GM12878 (cell line): Measurements from ENCODE around the gene TRIP6. TPM values are rescaled to one million over a fixed set of nuclear protein-coding genes. Genes with fewer than 3 reads are reported as not detected.

Experiments used
- FOS ChIP-seq: IDR thresholded peaks from 3 replicates; pipeline ENCODE4 v1.6.1; 2011; ENCODE audit warnings: borderline replicate concordance; ENCODE audit not compliant: insufficient read length; ENCODE audit errors: extremely low read depth
- HSF1 ChIP-seq: fragments of 150-350 bp; IDR thresholded peaks from 2 replicates; pipeline ENCODE4 v1.6.1; 2014; ENCODE audit warnings: mild to moderate bottlenecking, low read depth, low read length
- MXI1 ChIP-seq: fragments of 150-350 bp; IDR thresholded peaks from 2 replicates; pipeline ENCODE4 v1.6.1; 2011; ENCODE audit warnings: low read depth, mild to moderate bottlenecking, inconsistent platforms, low read length, improper control_type of control experiment
- PAX5 ChIP-seq: IDR thresholded peaks from 2 replicates; pipeline ENCODE4 v1.6.1; 2011; ENCODE audit warnings: low read depth, low read length, borderline replicate concordance
- SMC3 ChIP-seq: IDR thresholded peaks from 2 replicates; pipeline ENCODE4 v1.6.1; 2011; ENCODE audit warnings: low read length, improper control_type of control experiment, borderline replicate concordance
- YY1 ChIP-seq: IDR thresholded peaks from 2 replicates; pipeline ENCODE4 v1.6.1; 2011; ENCODE audit warnings: low read depth, mild to moderate bottlenecking, low read length
- ZNF207 ChIP-seq: fragments of 450-650 bp; IDR thresholded peaks from 2 replicates; pipeline ENCODE4 v1.6.1; 2014; ENCODE audit warnings: antibody characterized with exemption, mild to moderate bottlenecking, borderline replicate concordance
- ZNF687 ChIP-seq: fragments of 450-650 bp; IDR thresholded peaks from 2 replicates; pipeline ENCODE4 v1.6.1; 2017; ENCODE audit warnings: mild to moderate bottlenecking, moderate library complexity
- ZSCAN29 ChIP-seq: fragments of 450-650 bp; IDR thresholded peaks from 2 replicates; pipeline ENCODE4 v1.6.1; 2017; ENCODE audit warnings: mild to moderate bottlenecking, moderate library complexity
- polyA plus RNA-seq, 11 experiments: library from polyadenylated mRNA; depleted of rRNA in 4 of 11; unstranded in 6 of 11; stranded (reverse) in 5 of 11; fragments of >200 nt; fragmentation: Nextera tagmentation in 4 of 11; fragmentation: Illumina TruSeq in 1 of 11; extraction: Ambion mirVana in 4 of 11; extraction: Trizol in 1 of 11; gene quantifications; 1 replicate in 1 of 11; 2 replicates in 10 of 11; pipeline versions ENCODE4 v1.2.1 to v1.2.3, GENCODE V29; 2011 to 2016; ENCODE audit warnings: inconsistent platforms in 2 of 11, missing spikeins in 2 of 11, low read depth in 1 of 11
- total RNA-seq, 4 experiments: library from RNA; depleted of rRNA in 3 of 4; stranded (reverse); fragments of >200 nt in 3 of 4; fragmentation: Illumina TruSeq in 1 of 4; extraction: Trizol in 1 of 4; gene quantifications; 2 replicates each; pipeline versions ENCODE4 v1.2.1 to v1.2.3, GENCODE V29; 2013 to 2021

TRIP6 gene
- total and polyA plus RNA-seq, 10 of the 15 experiments (the other 5 are each of a cell fraction or from before 2014, with no cell fraction given): 2.5 to 47.4 (median 25.5) TPM

GRCh38 chr7:100896732-100897608 is 29.8 kb downstream of the TRIP6 start (continued):
- no peak for TF ChIP-seq FOS
- 0 out of 2 replicates have a peak, but pooled peaks have one; percentile 21 for TF ChIP-seq ZNF687
- 0 out of 2 replicates have a peak, but pooled peaks have one; percentile 45 for TF ChIP-seq YY1
- no peak for TF ChIP-seq ZNF207
- TF ChIP-seq PAX5: no peak
- TF ChIP-seq SMC3: peak; percentile 79
- no peak for TF ChIP-seq MXI1
- peak; percentile 63; the same call in 1 of the 2 replicates for TF ChIP-seq ZSCAN29
- TF ChIP-seq HSF1: no peak
